Activated CD8-positive, alpha-beta T cell treated with anti-CD3 and anti-CD28 coated beads for 36 hours (primary cell): Measurements from ENCODE around the gene SMPD3. TPM values are rescaled to one million over a fixed set of nuclear protein-coding genes. Genes with fewer than 3 reads are reported as not detected.

Source experiments
- ATAC-seq: fragments of 200-7000 bp; cut with Tn5 transposase; one replicate; pipeline ENCODE4 v1.10.0; 2021; ENCODE audit warnings: mild to moderate bottlenecking, moderate library complexity
- CTCF ChIA-PET: fragments of 350-600 bp; sonication (Branson Sonifier 250); formaldehyde crosslinking; loops from one replicate; lab custom pipeline; 2021; ENCODE audit warnings: antibody characterized with exemption; lab: Charles Lee
- POLR2A ChIA-PET: fragments of 350-600 bp; sonication (Branson Sonifier 250); formaldehyde crosslinking; loops from one replicate; lab custom pipeline; 2021; ENCODE audit warnings: antibody characterized with exemption; lab: Charles Lee
- DNase-seq: peaks from one replicate; pipeline ENCODE4 v3.0.0-alpha.2; 2020
- H3K27ac Mint-ChIP-seq: one replicate; pipeline ENCODE4 v1.8.0; 2021; ENCODE audit warnings: mild to moderate bottlenecking, mixed read lengths
- H3K27me3 Mint-ChIP-seq: one replicate; pipeline ENCODE4 v1.8.0; 2021; ENCODE audit warnings: mixed read lengths
- H3K36me3 Mint-ChIP-seq: one replicate; pipeline ENCODE4 v1.8.0; 2021; ENCODE audit warnings: low read depth, mixed read lengths
- H3K4me1 Mint-ChIP-seq: one replicate; pipeline ENCODE4 v1.8.0; 2021; ENCODE audit warnings: low read depth, mixed read lengths
- H3K4me3 Mint-ChIP-seq: one replicate; pipeline ENCODE4 v1.8.0; 2021; ENCODE audit warnings: mild to moderate bottlenecking, moderate library complexity, mixed read lengths
- H3K9me3 Mint-ChIP-seq: one replicate; pipeline ENCODE4 v1.8.0; 2021; ENCODE audit warnings: mixed read lengths
- intact Hi-C: fragments of 100-400 bp; cut with micrococcal nuclease; formaldehyde crosslinking; loops from one replicate; pipeline ENCODE4 v1.10.0; 2022
- total RNA-seq, 2 experiments: library from RNA; stranded (reverse); gene quantifications; one replicate each; pipeline ENCODE4 v1.2.3, GENCODE V29; 2021
- TF ChIP-seq, protein P1 (sequence below): fragments of 200-600 bp; IDR thresholded peaks from one replicate; pipeline ENCODE4 v1.8.0; 2022; ENCODE audit warnings: antibody characterized with exemption, mild to moderate bottlenecking

SMPD3 gene
- total RNA-seq, 2 experiments from 2014 or later = 0.16 to 0.63 TPM

DNA sequence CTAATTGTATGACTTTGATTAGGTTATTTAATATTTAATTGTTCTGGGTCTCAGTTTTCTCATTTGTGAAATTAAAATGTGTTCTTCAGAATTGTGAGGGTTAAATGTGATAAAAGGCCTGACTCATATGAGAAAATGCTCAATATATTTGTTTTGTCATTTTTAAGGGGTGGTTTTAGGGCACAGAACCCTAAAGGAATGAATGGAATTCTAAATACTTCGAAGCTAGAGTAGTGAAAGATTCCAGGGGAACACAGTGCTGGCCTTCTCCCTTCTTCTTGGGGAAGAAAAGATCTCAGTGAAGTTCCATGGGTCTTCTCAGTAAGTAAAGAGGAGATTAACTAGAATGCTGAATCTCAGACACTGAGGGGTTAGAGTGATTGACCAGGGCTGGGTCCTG is 3.9 kb upstream of the SMPD3 start:
- no peak for DNase-seq
- Mint-ChIP-seq H3K36me3 (no peaks in the 10 kb centered on the region), H3K4me1 (peaks cover 12% of the 10 kb centered on the region), H3K9me3 (no peaks in the 10 kb centered on the region), H3K27me3 (peaks cover 2% of the 10 kb centered on the region), H3K4me3 (no peak overlapping the region), H3K27ac (no peak overlapping the region)
- ChIA-PET CTCF (interaction anchor here (0.7 to 2.3 kb wide), 7 partner anchors 8 to 938 kb away, joined by 3 to 10 read pairs (median 5); no protein-coding TSS in a partner anchor), POLR2A (interaction anchor here (0.6 to 0.8 kb wide), 2 partner anchors 8 to 88 kb away, joined by 3 read pairs; no protein-coding TSS in a partner anchor)
- TF ChIP-seq, protein P1, sequence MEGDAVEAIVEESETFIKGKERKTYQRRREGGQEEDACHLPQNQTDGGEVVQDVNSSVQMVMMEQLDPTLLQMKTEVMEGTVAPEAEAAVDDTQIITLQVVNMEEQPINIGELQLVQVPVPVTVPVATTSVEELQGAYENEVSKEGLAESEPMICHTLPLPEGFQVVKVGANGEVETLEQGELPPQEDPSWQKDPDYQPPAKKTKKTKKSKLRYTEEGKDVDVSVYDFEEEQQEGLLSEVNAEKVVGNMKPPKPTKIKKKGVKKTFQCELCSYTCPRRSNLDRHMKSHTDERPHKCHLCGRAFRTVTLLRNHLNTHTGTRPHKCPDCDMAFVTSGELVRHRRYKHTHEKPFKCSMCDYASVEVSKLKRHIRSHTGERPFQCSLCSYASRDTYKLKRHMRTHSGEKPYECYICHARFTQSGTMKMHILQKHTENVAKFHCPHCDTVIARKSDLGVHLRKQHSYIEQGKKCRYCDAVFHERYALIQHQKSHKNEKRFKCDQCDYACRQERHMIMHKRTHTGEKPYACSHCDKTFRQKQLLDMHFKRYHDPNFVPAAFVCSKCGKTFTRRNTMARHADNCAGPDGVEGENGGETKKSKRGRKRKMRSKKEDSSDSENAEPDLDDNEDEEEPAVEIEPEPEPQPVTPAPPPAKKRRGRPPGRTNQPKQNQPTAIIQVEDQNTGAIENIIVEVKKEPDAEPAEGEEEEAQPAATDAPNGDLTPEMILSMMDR = no peak
- ATAC-seq = no peak
- intact Hi-C loops = no loop called here

DNA sequence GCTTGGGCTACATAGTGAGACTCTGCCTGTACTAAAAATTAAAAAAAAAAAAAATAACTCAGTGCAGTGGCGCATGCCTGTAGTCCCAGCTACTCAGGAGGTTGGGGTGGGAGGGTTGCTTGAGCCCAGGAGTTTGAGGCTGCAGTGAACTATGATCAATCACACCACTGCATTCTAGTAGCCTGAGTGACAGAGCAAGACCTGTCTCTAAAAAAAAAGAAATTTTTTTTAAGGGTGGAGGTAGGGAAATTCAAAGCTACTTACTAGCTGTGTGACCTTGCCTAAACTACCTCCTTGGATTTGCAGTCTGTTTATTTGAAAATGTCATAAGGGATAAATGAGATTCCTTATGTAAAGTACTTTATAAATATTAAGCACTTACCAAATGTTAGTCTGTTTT is 3.4 kb upstream of the SMPD3 start:
- POLR2A ChIA-PET = interaction anchor here (0.8 kb wide), 1 partner anchor 87 kb away, joined by 3 read pairs; no protein-coding TSS in a partner anchor
- H3K36me3 Mint-ChIP-seq = no peaks in the 10 kb centered on the region

DNA sequence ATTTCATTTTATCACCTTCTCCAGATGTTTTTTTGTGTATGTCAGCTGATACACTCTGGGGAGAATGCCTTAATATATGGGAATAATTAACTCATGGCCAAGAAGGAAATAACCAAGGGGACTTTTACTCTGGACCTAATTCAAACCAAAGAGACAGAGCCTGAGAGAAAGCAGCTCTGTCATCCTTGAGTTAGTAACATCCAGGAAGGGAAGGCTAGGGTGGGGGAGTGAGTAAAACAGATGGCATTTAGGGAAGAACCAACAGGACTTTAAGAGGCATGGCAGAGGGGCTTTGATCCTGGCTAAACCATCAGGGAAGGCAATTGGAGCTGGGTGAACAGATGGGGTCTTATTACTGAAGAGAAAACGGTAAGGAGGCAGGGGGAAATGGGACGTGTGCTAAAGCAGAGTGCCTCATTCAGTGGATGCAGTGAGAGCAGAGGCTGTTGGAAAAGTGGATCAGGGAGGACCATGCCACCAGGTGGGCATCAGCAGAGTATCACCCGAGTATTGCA is 2.5 kb upstream of the SMPD3 start:
- POLR2A ChIA-PET = no interaction called here
- intact Hi-C loops = no loop called here
- no peak overlapping the region for H3K27ac Mint-ChIP-seq
- peaks cover 15% of the 10 kb centered on the region for H3K4me1 Mint-ChIP-seq
- TF ChIP-seq, protein P1 = no peak
- H3K9me3 Mint-ChIP-seq = no peaks in the 10 kb centered on the region
- no peak for DNase-seq
- H3K36me3 Mint-ChIP-seq = no peaks in the 10 kb centered on the region
- no peak for ATAC-seq
- no peak overlapping the region for H3K4me3 Mint-ChIP-seq
- CTCF ChIA-PET = interaction anchor here (1.3 to 2.3 kb wide), 4 partner anchors 17 to 70 kb away, joined by 5 to 10 read pairs (median 6); no protein-coding TSS in a partner anchor
- peaks cover 13% of the 10 kb centered on the region for H3K27me3 Mint-ChIP-seq

More for the DNA sequence above, 3.4 kb upstream of the SMPD3 start:
- Mint-ChIP-seq H3K4me3 (no peak overlapping the region), H3K27ac (no peak overlapping the region), H3K27me3 (peaks cover 4% of the 10 kb centered on the region), H3K9me3 (no peaks in the 10 kb centered on the region), H3K4me1 (peaks cover 12% of the 10 kb centered on the region)
- CTCF ChIA-PET = interaction anchor here (0.7 to 2.3 kb wide), 7 partner anchors 8 to 938 kb away, joined by 3 to 10 read pairs (median 5); no protein-coding TSS in a partner anchor
- no peak for ATAC-seq
- intact Hi-C loops = no loop called here
- TF ChIP-seq, protein P1 = no peak
- DNase-seq = no peak

DNA sequence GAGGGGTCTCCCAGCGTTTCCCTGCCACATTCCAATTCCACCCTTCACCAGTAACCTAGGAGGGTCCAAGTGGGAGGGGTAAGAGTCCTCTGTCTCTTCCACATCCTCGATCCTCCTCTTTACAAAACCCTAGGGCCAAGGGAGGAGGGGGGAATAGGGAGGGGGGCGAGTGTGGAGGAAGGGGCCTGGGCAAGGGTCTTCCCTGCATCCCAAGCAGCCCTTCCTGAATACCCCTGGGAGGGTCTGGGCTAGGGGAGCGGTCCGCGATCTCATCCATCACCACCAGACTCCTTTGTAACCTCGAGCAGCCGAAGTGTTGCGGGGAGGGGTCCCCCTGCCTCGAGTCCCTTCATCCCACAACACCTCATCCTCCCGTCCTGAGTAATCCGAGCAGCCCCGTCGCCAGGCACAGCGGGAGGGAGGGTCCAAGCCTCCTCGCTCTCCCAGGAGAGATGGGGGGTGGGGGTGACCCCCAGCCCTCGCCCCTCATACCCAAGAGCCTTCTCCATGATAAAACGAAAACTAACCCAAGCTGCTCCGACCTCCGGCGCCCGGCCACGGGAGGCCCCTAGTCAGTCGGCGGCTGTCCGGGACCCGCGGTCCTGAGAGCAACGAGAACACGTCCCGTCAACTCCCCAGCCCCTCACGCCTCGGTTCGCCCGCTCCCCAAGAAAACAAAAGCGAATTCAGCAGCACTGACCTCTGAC is 502 bp downstream of the SMPD3 start:
- peaks cover 30% of the 10 kb centered on the region for H3K27me3 Mint-ChIP-seq
- peak; percentile 58 for DNase-seq
- no peaks in the 10 kb centered on the region for H3K9me3 Mint-ChIP-seq
- ChIA-PET POLR2A (interaction anchor here (1.0 kb wide), 1 partner anchor 16 kb away, joined by 3 read pairs; no protein-coding TSS in a partner anchor), CTCF (interaction anchor here (1.0 to 1.5 kb wide), 4 partner anchors 16 to 73 kb away, joined by 3 to 4 read pairs (median 3); no protein-coding TSS in a partner anchor)
- no peak overlapping the region for H3K27ac Mint-ChIP-seq
- peaks cover 15% of the 10 kb centered on the region for H3K4me1 Mint-ChIP-seq
- no peaks in the 10 kb centered on the region for H3K36me3 Mint-ChIP-seq
- TF ChIP-seq, protein P1 = no peak
- H3K4me3 Mint-ChIP-seq = peak overlapping the region; percentile 72
- intact Hi-C loops = no loop called here
- ATAC-seq = peak; percentile 10
